HG03558 (cell line): ENCODE results near the gene FRAS1.
"Not testable (repeated sequence)": the region's sequence is repeated elsewhere in the genome, so short reads cannot be mapped to it uniquely, and the experiment has no call there.

Experiments
- ATAC-seq: cut with Tn5 transposase; IDR thresholded peaks from one replicate; pipeline ENCODE4 v1.9.1; 2021; ENCODE audit warnings: moderate number of reproducible peaks; ENCODE audit not compliant: unreplicated experiment; ENCODE audit errors: extremely low read depth

FRAS1 gene

DNA sequence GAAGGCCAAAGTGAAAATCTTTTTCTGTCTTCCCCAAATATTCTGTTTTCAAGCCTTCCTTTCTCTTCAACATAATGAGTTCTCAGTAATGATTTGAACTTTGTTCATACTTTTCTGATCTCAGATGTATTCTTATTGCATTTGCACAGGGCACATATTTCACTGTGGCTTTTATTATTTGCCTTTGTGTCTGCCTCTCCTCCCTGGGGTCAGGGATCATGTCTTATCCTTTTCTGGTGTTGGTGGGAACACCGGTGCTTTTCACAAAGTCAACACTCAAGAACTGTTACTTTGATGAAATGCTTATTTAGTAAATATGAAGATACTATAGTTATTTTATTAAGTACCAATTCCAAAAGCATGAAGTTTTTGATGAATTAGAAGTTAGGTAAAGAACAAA, 143.8 kb downstream of the FRAS1 start:
- ATAC-seq = no peak

DNA sequence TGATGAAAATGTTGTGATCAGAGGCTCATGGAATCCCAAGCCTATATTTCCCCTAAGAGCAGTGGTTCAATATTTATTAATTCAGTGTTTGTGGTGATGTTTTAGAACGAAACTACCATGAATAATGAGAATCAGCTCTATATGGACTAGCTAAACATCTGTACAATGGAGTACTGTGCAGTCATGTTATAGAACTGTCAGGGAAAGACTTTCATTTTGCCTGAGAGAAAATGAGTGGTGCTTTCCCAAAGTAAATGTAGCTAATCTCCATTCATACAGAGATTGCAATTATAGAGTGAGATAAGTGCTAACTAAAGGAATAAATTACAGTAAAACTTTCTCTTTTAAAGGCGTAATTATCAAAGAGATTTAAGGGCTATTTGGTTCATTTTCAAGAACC, 147.1 kb downstream of the FRAS1 start:
- ATAC-seq = no peak

DNA sequence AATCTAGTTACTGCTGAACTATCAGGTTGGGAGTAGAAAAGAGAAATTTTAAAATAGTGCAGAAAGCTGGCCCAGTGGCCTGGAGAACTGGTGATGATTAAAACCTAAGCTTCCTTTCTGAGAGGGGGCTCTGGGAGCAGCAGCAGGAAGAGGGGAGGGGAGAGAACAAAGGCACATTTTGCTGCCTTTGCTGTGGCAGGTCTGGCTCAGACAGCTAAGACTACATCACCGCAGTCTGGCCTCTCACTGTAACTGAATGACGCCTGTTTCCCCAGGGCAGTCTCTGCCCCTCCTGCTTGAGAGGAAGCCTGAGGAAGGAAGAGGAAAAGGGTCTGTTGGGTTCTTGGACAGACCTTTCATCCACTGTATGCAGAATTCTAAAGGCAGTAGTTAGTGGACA, 148.5 kb downstream of the FRAS1 start:
- ATAC-seq = no peak

DNA sequence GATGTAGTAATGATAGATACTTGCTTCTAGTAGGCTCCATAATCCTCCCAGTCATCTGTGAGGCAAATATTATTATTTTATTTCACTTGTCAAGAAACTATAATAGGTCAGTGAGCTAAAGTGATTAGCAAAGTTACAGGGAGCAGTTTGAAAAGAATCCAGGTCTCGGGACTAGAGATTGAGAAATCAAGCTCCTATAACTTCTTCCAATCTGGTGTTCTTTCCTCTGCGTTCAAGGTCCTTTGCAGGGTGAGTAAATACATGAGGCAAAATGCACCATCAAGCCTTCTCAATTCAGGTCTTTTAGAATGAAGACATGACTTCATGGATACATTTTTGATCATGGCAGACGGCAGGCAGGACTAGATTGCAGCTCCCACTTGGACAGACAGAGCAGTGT, 150.4 kb downstream of the FRAS1 start:
- ATAC-seq = no peak

DNA sequence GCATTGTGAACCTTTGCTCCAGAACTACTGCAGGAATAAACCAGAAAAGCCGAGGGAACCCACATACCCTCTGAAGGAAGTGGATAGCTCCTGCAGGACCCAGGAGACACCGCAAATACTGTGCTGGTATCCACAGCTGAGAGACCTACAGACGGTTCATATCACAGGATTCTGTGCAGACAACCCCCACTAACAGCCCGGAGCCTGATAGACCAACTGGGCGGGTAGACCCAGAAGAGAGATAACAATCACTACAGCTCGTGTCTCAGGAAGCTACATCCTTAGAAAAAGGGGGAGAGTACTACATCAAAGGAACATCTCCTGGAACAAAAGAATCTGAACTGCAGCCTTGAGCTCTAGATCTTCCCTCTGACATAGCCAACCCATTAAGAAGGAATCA, 150.8 kb downstream of the FRAS1 start:
- no peak for ATAC-seq

DNA sequence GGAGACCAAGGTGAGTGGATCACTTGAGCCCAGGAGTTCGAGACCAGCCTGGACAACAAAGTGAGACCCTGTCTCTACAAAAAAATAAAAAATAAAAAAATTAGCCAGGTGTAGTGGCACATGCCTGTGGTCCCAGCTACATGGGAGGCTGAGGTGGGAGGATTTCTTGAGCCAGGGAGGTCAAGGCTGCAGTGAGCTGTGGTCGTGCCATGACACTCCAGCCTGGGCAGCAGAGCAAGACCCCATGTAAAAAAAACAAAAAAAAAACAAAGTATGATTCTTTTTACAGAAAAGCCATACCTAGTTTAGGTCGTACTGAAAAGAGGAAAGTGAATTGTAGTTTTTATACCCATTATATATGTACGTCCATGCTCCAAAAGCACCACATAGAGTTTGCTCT, 151.8 kb downstream of the FRAS1 start:
- ATAC-seq = not testable (repeated sequence)

DNA sequence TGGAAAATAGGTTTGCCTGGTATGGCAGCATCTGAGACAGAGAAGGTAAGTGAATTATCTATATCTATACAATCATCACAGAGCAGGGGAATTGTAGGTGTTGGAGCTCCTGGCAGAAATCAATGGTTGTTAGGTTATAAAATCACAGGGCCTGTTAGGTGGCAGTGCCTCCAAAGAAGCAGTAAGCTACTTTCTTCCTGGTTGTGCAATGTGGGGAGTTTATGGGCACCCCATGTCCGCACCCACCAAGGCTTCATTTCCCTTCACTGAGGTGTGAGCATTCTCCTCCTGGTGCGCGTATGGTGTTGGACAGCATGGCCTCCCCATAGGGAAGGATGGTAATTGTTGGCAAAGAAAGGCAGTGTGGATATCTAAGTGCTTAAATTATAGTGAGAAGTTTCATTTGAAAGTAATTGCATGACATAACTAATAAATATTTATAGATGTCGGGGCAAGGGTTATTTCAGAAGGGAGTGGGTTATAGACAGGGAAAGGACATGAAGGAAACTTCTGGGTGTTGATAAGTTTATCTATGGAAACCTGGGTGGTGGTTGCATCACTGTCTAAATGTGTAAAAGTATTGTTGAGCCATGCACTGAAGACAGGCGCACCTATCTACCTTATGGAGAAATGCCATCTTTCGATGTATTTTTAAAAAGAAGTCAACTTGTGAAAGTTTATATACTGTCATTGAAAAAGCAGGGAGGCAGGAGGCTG, 153.7 kb downstream of the FRAS1 start:
- no peak for ATAC-seq

DNA sequence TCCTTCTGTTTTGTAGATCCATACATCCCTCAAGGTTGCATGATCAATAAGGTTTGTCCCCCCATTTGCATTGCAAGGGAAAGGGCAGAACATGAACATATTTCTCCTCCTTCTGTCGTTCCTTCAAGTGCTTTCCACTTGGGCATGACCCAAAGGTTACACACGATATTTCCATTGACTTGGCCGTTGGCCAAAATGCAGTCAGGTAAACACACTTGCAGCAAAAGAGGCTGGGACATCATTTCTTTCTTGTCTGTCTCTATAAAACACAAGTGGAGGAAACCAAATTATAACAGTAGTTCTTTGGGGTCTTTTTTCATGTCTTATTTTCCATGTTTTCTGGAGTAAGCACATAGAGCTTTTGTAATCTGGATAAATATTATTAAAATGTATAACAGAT, 156.1 kb downstream of the FRAS1 start:
- ATAC-seq = no peak

DNA sequence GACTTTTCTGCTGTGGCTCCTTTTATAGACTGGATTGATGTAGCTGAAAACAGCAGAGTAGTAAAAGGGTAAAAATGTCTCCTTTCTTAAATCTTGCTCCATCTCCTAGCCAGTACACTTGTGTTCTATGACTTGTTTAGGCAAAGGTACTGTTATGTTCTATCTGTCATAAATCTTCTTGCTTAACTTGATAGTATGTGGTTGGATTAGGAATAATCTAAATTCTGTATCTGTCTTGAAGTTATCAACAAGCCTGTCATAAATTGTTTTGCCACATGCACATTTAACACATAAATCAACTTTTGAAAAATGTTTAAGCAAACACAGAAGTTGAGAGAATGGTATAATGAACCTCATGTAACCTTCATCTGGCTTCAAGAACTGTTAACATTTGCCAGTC, 157.0 kb downstream of the FRAS1 start:
- ATAC-seq = no peak

DNA sequence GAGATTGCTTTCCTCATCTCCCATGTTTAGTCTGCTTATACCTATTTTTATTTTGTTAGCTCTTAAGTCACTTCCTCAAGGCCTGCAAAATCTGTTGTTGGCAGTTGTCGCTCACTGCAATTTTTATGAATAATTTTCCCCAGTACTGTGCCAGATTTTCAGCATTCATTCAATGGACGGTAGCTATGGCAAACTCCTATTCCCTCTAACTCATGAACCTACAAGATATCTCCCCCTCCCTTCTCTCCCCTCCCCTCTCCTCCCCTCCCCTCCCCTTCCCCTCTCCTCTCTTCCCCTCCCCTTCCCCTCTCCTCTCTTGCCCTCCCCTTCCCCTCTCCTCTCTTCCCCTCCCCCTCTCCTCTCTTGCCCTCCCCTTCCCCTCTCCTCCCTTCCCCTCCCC, 160.4 kb downstream of the FRAS1 start:
- ATAC-seq = no peak

DNA sequence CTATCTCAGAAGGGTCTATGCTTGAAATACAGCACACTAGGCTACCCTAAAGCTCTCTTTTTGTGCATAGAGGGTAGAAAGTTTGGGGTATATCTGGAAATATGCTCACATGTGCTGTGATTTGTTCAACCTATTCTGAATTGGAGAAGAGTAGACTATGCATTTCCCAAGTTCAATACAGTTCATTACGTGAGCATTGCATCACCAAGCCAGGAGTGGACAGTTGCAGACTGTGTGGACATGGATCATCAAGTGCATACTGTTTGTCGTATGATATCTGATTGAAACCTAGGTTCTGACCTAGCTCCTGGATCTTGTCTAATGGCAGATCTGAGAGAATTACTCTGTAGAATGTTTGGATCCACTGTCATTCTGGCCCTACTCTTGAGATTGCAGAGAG, 161.1 kb downstream of the FRAS1 start:
- ATAC-seq = no peak

DNA sequence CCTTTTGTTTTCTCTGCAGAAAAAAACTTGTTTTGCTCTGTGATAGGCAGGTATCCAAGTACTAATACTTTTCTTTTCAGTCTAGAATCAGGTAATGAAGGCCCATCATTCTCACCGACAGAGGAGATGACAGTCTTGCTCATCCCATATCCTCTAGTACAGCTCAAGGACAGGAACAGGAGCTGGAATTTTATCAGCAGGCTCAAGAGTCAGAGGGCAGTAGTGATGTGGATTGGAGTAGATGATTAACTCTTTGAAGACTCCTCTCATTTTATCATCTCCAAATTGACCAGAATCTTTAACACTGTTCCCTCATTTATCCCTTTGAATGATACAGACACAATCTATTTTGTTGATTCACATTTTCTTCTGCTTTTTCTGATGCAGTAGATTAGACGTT, 162.7 kb downstream of the FRAS1 start:
- no peak for ATAC-seq

DNA sequence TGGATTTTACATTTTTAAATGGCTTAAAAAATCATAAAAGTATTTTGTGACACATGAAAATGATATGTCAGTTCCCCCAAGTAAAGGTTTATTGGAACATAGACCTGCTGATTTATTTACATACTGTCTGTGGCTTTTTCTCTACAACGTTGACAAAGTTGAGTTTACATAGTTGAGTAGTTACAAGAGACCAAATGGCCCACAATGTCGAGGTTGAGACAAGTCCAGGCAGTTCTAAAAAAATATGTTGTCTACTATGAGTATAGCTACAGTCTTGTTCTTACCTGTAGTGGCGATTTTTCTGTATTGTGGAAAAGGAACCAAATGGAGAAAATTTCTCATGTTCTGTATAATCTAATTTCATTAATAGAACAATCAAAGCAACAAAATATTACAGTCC, 163.2 kb downstream of the FRAS1 start:
- no peak for ATAC-seq

DNA sequence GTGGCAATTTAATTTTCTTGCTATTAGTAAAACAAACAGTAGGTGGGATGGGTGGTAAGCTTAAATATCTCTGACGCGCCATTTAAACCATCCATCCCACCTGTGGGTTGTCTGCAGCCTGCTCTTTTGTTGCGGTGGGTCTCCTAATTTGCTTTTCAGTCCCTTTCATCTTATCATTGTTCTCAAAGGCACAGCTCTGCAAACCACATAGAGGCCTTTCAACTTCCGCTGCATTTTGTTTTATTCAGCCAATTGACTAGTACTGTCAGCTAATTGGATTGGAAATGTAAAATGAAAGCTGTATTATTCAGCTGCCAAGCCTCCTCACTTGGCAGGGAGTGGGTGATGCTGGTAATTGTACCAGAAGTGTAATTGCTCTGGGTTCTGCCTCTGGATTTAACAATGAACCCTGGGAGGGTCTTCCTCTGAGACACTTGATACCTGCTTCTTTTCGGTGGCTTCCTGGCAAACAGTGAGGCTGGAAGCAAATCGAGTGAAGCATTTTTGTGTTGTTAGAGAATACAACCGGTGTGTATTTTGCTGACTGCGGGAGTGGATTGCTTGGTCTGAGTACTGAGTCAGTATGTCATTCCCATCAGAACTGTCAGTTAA, 165.6 kb downstream of the FRAS1 start:
- ATAC-seq = no peak

DNA sequence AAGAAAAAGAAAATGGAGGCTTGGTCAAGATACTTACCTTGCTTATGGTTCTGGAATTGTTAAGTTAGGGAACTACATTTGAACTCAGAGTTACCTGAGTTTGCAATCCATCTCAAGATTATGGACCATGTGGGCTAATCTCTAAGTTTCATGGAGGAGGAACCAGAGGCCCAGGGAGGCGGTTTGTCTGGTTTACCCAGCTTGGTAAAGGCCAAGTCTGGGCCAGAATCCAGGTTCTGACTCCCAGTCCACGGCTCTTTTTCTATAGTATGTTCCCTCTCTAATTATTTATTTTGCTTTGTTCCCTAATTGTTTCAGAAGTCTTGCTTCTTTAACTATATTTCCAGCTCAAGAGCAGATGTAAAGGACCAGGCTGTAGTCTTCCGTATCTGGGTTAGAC, 168.1 kb downstream of the FRAS1 start:
- ATAC-seq = no peak

DNA sequence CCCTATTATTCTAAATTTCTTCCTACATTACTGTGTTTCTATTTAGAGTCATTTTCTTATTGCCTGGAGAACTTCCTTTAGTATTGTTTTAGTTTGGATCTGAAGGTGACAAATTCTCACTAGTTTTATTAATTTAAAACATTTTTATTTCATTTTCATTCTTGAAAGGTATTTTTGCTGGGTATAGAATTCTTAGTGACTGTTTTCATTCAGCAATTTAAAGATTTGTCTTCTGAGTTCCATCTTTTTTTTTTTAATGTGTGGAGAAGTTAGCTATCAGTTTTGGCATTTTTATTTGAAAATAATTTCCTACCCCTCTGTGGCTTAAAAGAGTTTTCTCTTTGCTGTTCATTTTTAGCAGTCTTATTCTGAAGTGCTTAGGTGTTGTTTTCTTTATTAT, 169.2 kb downstream of the FRAS1 start:
- no peak for ATAC-seq

DNA sequence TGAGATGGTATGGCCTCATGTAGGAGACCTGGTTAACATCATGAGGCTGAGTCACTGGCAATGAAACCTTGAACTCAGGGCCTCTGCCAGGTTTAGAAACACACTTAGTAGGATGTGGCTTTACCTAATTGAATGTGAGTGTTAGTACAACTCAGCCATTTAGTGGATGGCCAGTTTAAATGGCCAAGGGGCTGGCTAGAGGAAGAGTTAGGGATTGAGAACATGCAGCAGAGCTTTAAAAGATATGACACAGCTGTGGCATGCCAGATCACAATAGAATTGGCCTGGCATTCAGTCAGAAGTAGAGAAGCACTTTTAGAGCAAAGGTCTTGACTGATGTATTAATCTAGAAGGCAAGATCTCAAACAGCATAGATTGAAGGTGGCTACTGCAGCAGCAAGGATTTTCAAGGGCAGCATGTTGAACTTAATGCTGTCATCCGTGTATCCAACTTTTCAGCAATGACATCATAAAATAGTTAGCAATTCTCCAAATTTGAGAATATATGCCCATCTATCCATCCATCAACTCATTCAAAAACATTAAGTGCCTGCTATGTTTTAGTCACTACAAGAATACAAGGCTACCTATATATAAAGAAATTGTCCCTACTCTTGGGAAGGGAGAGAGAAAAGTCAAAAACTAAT, 170.4 kb downstream of the FRAS1 start:
- ATAC-seq = no peak

DNA sequence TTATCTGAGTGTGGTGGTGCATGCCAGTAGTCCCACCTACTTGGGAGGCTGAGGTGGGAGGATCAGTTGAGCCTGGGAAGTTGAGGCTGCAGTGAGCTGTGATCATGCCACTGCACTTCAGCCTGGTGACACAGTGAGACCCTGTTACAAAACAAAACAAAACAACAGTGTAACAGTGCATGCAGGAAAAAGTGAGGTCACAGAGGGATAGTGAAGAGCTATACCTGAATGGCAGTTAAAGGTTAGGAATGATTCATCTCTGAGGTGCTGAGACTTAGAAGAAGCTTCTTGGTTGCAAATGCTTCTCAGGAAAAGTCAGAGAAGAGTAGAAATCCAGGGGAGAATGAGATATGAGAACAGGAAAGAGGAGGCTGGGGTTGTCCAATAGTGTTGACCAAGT, 178.7 kb downstream of the FRAS1 start:
- ATAC-seq = no peak

DNA sequence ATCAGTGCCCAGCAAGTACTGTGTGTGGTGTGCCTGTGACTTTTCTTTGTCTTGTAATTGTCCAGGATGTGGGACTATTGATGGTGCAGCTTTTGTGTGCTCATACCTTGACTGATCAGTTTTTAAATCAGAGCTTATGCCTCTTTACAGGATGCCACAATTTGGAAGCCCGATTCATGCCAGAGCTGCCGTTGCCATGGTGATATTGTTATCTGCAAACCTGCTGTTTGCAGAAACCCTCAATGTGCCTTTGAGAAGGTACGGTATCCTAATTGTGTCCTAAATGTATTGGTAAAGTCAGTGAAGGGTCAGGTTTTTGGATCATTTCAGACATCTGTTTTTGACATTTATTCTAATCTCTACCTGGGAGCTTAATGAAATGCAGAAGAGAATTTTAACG, 180.2 kb downstream of the FRAS1 start:
- ATAC-seq = no peak

DNA sequence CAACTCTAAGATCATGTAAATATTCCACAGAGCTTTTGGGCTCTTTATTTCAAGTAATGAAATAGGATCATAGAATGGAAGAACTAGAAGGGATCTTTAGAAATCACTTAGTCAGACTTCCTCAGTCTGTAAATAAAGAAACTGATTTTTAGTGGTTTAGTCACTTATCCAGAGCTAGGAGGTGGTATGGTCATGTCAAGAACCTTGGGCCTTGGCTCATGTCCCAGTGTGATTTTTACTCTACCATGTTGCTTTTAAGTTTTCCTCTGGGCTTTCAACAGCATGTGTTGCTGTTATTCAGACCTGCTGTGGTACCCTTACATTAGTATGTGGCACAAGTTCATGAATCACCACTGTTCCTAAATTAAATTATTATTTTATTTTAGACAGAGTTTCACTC, 184.9 kb downstream of the FRAS1 start:
- no peak for ATAC-seq

DNA sequence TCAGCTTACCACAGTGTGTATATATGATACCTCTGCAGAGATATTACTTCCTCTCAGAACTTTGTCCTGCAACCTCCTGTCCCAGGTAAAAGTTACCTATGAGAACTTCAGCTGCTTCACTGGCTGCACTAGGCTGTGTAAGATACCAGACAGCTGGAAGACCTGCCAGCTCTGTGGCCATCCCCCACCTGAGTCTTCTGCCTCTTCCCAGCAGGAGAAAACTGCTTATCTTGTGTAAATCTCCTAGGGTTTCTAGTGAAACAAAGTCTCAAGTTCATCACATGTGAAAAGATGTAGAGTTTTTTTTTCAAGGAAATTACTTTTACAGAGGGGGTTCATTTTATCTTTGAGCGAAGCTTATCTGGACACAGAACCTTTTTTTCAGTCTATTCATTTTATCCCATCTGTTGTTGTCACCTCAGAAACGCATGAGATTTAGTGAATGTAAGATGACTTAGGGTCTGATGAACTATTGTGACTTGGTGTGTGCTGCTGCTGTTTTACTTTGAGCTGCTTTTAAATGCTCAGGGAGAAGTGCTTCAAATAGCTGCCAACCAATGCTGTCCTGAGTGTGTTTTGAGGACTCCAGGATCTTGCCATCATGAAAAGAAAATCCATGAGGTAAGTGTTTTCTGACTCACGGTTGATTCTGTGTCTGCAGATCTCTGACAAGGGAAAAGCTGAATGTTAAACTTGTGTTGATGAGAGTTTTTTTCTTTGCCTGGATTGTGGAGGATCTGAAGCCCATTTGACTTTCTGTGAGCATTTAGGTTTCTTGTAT, 187.8 kb downstream of the FRAS1 start:
- ATAC-seq = no peak
